ENCODE measurements around the gene KLHL3.
"Not testable (repeated sequence)": the region's sequence is repeated elsewhere in the genome, so short reads cannot be mapped to it uniquely, and the experiment has no call there.

KLHL3 gene

GRCh38 chr5:137735555-137736284, at the start of gene KLHL3:
Gene KLHL3, minus strand, starts transcription at chr5:137736089. Its CDS starts 443 bp downstream, at chr5:137735646.
- peak; percentile 12 for DNase-seq (ENCODE audit: low spot score)

DNA sequence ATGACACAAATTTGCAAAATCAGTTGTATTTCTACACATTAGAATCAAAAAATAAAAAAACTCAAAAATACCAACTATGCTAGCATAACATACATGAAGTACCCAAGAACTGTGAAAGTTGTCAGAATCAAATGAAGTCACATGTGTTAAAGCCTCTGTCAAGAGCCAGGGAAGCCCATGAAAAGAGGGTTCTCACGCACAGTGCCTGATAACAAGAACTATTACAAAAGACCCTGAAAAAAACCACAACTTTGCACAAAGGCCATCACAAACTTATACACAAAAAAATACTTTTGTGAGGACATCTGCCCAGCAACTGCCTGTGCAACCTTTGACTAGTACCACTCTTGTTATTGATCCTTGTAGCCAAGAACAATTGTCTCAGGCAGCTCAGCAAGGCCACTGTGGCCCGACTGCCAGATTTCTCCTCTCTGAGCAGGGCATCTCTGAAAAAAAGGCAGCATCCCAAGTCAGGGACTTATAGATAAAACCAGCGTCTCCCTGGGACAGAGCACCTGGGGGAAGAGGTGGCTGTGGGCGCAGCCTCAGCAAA, 47.2 kb upstream of the KLHL3 start:
- peak; percentile 29 for DNase-seq (ENCODE audit: low spot score)

DNA sequence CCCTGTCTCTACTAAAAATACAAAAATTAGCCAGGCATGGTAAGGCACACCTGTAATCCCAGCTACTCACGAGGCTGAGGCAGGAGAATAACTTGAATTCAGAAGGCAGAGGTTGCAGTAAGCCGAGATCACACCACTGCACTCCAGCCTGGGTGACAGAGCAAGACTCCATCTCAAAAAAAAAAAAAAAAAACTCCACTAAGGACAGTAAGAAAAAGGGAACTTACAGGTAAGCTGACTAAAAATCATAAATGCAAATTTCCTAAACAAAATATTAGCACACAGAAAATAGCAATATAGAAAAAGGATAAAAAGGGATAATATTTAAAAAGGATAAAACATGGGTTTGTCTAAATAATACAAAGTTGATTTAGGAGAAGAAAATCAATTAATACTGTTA, 46.2 kb upstream of the KLHL3 start:
- DNase-seq (ENCODE audit: low spot score) = no peak

DNA sequence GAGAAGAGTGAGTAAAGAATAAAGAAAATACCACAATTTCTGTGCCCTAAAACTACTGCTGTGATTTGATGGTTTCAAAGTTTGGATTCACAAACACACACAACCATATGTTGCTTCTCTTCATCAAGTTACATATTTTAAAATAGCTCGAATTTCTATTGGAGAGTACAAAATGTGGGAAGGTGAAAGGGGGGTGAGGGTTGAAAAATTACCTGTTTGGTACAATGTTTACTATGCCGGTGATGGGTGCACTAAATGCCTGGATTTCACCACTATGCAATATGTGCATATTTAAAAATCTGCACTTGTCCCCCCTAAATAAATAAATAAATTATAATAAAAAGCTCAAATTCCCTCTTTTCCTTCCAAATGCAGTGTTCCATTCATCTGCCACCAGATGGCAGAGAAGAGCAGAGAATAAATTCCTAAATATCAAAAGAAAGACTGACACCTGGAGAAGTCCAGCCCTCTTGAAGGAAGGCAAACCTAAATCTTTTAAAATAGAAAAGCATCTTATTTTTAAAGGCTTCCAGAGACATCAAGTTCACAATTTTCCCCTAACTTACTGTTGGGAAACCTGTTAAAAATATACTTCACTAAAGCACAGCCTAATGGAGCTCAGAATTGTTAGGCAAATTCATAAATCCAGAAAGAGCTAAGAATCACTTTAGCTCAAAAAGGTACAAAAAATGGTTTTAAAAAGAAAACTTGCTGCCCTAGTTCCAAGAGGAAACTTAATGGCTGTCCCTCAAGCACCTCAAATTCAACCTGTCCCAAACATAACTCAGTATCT, 43.1 kb upstream of the KLHL3 start:
- peak; percentile 58 for DNase-seq (ENCODE audit: low spot score)

- not testable (repeated sequence) for DNase-seq (ENCODE audit: low spot score)
These were observed 32.0 kb upstream of the KLHL3 start for GRCh38 chr5:137767937-137768336.

- no peak for DNase-seq (ENCODE audit: low spot score)
These were observed 25.7 kb upstream of the KLHL3 start for GRCh38 chr5:137761566-137761965.

- no peak for DNase-seq (ENCODE audit: low spot score)
These were observed 25.0 kb upstream of the KLHL3 start for GRCh38 chr5:137760719-137761516.

GRCh38 chr5:137760294-137760693, 24.4 kb upstream of the KLHL3 start:
- DNase-seq (ENCODE audit: low spot score) = no peak

GRCh38 chr5:137758715-137759306, 22.9 kb upstream of the KLHL3 start:
- no peak for DNase-seq (ENCODE audit: low spot score)

GRCh38 chr5:137758121-137758520, 22.2 kb upstream of the KLHL3 start:
- no peak for DNase-seq (ENCODE audit: low spot score)

GRCh38 chr5:137757634-137758033, 21.7 kb upstream of the KLHL3 start:
- no peak for DNase-seq (ENCODE audit: low spot score)

- no peak for DNase-seq (ENCODE audit: low spot score)
These were observed 19.3 kb upstream of the KLHL3 start for GRCh38 chr5:137754961-137755762.

DNA sequence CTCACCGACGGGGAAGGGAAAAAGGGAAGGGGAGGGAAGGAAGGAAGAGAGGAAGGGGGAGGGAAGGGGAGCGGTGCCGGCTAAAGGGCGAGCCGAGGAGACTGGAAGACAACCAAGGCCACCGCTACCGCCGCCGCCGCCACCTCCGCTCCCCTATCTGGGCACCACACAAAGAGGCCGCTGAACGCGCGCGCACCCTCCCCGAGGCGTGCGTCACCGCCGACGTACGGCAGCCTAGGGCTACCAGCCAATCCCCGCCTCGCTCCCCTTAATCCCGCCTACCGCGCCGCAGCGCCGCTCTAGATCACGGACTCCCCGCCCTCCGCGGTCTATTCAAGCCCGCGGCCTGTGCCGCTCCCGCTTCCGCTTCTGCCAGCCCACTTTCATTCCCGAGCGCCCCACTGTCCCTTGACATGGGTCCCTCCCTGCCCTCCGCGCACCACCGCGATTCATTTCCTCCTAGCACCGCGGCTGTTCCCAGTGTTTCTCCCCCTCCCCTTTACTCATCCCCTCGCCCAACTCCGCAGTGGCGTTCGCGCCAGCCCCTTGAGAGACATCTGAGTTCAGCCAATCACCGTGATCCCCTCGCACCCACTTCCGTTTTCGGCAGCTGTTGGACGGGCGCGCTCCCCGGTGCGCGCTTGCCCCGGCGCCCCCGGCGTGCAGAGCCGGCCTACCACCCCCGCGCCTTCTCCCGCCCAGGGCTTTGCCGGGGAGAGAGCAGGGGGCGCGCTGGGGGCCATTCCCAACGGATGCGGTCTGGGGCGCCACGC, 18.5 kb upstream of the KLHL3 start, which contains the start of gene HNRNPA0:
TSS of gene HNRNPA0 (minus strand) at position 176 of the 773 bp plus-strand sequence. CDS start 297 bp downstream, outside the sequence.
- peak; percentile 98 for DNase-seq (ENCODE audit: low spot score)

GRCh38 chr5:137753691-137754187, 17.9 kb upstream of the KLHL3 start:
- DNase-seq (ENCODE audit: low spot score) = no peak

- peak; percentile 20 for DNase-seq (ENCODE audit: low spot score)
These were observed 17.2 kb upstream of the KLHL3 start for GRCh38 chr5:137752905-137753690.

- DNase-seq (ENCODE audit: low spot score) = peak; percentile 72
These were observed 16.1 kb upstream of the KLHL3 start for GRCh38 chr5:137751869-137752491.

DNA sequence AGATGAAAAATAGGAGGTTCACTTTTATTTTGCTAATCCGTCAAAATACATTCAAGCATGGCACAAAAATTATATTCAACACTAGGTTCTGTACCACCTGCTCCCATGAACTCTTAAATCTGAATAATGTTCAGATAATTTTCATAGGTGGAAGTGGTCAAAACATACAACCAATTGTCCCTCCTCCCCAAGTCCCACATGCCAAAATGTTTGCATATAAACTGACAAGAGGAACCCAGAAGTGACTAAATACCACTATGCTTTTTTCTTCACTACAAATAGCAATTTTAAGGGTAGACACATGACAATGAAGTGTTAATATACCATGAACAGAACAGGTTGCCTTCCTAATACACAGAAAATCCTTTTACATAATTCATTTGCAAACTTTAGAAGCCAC, 14.5 kb upstream of the KLHL3 start:
- DNase-seq (ENCODE audit: low spot score) = no peak

DNA sequence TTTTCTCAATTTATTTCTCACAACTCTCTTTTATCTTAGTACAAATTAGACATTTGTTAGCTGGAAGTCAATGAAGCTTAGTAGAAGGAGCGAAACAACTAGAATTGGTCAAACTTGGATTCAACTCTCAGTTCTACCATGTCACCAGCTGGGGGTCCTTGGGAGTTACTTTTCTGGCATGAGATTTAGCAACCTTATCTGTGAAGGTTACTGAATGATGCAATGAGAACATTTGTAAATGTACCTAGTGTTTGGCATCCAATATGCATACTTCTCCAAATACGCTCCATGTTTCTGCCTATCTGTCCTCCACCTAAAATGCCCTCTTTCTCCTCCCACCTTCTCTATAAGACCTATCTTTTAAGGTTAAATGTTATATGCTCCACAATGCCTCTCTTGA, 12.0 kb upstream of the KLHL3 start:
- no peak for DNase-seq (ENCODE audit: low spot score)
